Eye (tissue), 1 donor: ENCODE data around the gene MSRB1.

ENCODE experiments used
- DNase-seq: peaks from one replicate; pipeline ENCODE4 v3.0.0-alpha.2; 2015

Gene MSRB1

DNA sequence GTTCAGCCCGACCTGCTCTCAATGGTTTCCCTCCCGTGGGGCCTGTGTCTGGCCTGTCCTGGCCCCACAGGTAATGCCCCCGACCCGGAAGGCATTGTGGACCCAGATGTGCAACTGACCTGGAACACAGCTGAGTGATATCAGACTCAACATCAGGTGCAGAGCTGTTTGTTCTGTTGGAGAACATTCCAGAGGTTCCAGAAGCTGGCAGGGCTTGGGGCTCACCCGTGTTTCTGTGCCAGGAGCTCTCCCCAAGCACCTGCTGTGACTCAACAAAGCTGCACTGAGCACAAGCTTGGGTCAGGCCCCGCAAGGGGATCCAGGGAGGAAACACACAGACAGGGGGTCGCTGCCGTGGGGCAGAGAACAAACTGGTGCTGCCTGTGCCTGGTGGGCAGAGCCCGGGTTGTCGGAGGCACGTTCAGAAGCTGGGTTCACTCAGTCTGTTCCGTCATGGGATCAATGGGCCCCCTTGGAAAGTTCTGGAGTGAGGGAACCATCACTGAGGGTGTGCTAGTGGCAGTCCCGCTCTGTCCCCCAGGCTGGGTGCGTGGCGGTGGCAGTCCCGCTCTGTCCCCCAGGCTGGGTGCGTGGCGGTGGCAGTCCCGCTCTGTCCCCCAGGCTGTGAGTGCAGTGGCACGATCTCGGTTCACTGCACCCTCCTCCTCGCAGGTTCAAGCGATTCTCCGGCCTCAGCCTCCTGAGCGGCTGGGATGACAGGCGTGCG lies 46.9 kb downstream of the MSRB1 start:
- DNase-seq = no peak

GRCh38 chr16:1895068-1895467 lies 47.9 kb downstream of the MSRB1 start:
- no peak for DNase-seq

GRCh38 chr16:1890708-1891050 lies 52.3 kb downstream of the MSRB1 start:
- DNase-seq = no peak

GRCh38 chr16:1890024-1890707 lies 52.8 kb downstream of the MSRB1 start:
- DNase-seq = no peak
